OCI-LY3 (cell line): ENCODE measurements around the gene TK2.

Source experiments
- H2AFZ ChIP-seq: fragments of 200-600, 300-600 bp; shearing (Covaris generic); 2 replicates; pipeline ENCODE4 v1.6.0; 2014; ENCODE audit warnings: antibody characterized with exemption, low read depth, low read length
- H3K27ac ChIP-seq: fragments of 200-600, 300-600 bp; sonication (generic); 2 replicates; pipeline ENCODE4 v1.5.1; 2014; ENCODE audit warnings: mild to moderate bottlenecking, low read length, moderate library complexity, mixed read lengths
- H3K27me3 ChIP-seq: fragments of 200-600, 300-600 bp; sonication (generic); 2 replicates; pipeline ENCODE4 v1.6.1; 2014; ENCODE audit warnings: low read depth, low read length, mixed read lengths
- H3K36me3 ChIP-seq: fragments of 200-600, 300-600 bp; sonication (generic); replicated peaks from 2 replicates; pipeline ENCODE3; 2014; ENCODE audit warnings: low read depth, low read length, mixed read lengths
- H3K4me1 ChIP-seq: fragments of 300-600, 200-600 bp; sonication (generic); 2 replicates; pipeline ENCODE4 v1.6.1; 2014; ENCODE audit warnings: low read length, mixed read lengths
- H3K4me2 ChIP-seq: fragments of 200-600, 300-600 bp; sonication (generic); 2 replicates; pipeline ENCODE4 v1.6.1; 2014; ENCODE audit warnings: low read length, mixed read lengths
- H3K4me3 ChIP-seq: fragments of 300-600, 200-600 bp; sonication (generic); 2 replicates; pipeline ENCODE4 v1.5.1; 2014; ENCODE audit warnings: antibody characterized with exemption, mild to moderate bottlenecking, low read length, moderate library complexity
- H3K79me2 ChIP-seq: fragments of 300-600, 200-600 bp; shearing (Covaris generic); 2 replicates; pipeline ENCODE4 v1.6.1; 2014; ENCODE audit warnings: mild to moderate bottlenecking, low read length, mixed read lengths
- H3K9ac ChIP-seq: fragments of 300-600, 200-600 bp; shearing (Covaris generic); 2 replicates; pipeline ENCODE4 v1.6.0; 2014; ENCODE audit warnings: mild to moderate bottlenecking, low read length, moderate library complexity
- H3K9me3 ChIP-seq: fragments of 200-600, 300-600 bp; shearing (Covaris generic); 2 replicates; pipeline ENCODE4 v1.6.1; 2014; ENCODE audit warnings: low read length, mixed read lengths; ENCODE audit not compliant: insufficient read depth
- H4K20me1 ChIP-seq: fragments of 200-600, 300-600 bp; sonication (generic); 2 replicates; pipeline ENCODE4 v1.6.1; 2016; ENCODE audit warnings: low read length, mixed read lengths; ENCODE audit not compliant: insufficient read depth
- EZH2phosphoT487 ChIP-seq: fragments of 200-600 bp; shearing (Covaris generic); IDR thresholded peaks from 2 replicates; pipeline ENCODE4 v1.6.1; 2018; ENCODE audit warnings: antibody characterized with exemption, mixed run types, low read depth
- TF ChIP-seq, protein P1 (sequence below): fragments of 200-600, 300-600 bp; sonication (generic); IDR thresholded peaks from 2 replicates; pipeline ENCODE4 v1.5.1; 2014; ENCODE audit warnings: antibody characterized with exemption, low read length, low read depth

The TK2 gene

DNA sequence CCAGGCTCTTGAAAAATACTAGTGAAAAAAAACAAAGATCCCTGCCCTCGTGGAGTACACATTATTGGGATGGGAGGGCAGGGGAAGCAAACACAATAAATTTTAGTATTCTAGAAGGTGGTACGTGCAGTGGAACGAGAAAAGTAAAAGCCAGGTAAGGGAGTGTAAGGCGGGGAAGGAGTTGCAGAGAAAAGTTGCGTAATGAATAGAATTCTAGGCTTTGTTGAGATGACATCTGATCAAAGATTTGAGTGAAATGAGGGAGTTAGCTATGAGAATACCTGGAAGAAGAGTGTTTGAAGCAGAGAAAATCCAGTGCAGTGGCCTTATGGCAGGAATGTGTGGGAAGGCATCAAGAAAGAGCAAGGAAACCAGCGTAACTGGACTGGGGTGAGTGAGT lies 4.6 kb upstream of the TK2 start:
- Histone ChIP-seq H4K20me1 (no peaks in the 10 kb centered on the region), H3K4me1 (peaks cover 31% of the 10 kb centered on the region), H3K27me3 (no peaks in the 10 kb centered on the region), H3K27ac (no peak overlapping the region), H3K4me2 (no peak overlapping the region), H3K36me3 (peaks cover 29% of the 10 kb centered on the region), H3K9me3 (no peaks in the 10 kb centered on the region), H3K9ac (no peak overlapping the region), H2AFZ (no peak overlapping the region), H3K79me2 (peaks cover 11% of the 10 kb centered on the region), H3K4me3 (no peak overlapping the region)
- TF ChIP-seq EZH2phosphoT487: no peak
- TF ChIP-seq, protein P1, sequence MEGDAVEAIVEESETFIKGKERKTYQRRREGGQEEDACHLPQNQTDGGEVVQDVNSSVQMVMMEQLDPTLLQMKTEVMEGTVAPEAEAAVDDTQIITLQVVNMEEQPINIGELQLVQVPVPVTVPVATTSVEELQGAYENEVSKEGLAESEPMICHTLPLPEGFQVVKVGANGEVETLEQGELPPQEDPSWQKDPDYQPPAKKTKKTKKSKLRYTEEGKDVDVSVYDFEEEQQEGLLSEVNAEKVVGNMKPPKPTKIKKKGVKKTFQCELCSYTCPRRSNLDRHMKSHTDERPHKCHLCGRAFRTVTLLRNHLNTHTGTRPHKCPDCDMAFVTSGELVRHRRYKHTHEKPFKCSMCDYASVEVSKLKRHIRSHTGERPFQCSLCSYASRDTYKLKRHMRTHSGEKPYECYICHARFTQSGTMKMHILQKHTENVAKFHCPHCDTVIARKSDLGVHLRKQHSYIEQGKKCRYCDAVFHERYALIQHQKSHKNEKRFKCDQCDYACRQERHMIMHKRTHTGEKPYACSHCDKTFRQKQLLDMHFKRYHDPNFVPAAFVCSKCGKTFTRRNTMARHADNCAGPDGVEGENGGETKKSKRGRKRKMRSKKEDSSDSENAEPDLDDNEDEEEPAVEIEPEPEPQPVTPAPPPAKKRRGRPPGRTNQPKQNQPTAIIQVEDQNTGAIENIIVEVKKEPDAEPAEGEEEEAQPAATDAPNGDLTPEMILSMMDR: no peak

DNA sequence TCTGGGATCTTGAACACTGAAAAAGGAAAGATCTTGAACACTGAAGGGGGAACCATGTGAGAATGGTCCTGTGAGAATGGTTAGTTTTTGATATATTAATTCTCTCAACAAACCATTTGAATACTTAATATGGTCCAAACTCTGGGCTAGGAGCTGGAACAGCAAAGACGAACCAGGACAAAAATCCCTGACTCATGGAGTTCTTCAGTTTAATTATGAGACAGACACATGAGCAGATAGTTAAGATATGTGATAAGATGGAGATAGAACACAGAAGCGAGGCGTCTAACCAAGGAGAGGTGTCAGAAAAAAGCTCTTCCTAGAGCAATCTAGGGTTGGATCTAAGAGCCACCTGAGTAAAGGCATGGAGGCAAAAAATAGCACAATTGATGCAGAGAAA lies 4.1 kb upstream of the TK2 start:
- H2AFZ ChIP-seq: no peak overlapping the region
- H3K27ac ChIP-seq: no peak overlapping the region
- TF ChIP-seq, protein P1: no peak
- no peak for TF ChIP-seq EZH2phosphoT487
- no peaks in the 10 kb centered on the region for H3K27me3 ChIP-seq
- H3K36me3 ChIP-seq: peaks cover 25% of the 10 kb centered on the region
- peaks cover 35% of the 10 kb centered on the region for H3K4me1 ChIP-seq
- H4K20me1 ChIP-seq: no peaks in the 10 kb centered on the region
- H3K9ac ChIP-seq: no peak overlapping the region
- H3K9me3 ChIP-seq: no peaks in the 10 kb centered on the region
- no peak overlapping the region for H3K4me3 ChIP-seq
- H3K79me2 ChIP-seq: peaks cover 11% of the 10 kb centered on the region
- no peak overlapping the region; the same call in 1 of the 2 replicates for H3K4me2 ChIP-seq

DNA sequence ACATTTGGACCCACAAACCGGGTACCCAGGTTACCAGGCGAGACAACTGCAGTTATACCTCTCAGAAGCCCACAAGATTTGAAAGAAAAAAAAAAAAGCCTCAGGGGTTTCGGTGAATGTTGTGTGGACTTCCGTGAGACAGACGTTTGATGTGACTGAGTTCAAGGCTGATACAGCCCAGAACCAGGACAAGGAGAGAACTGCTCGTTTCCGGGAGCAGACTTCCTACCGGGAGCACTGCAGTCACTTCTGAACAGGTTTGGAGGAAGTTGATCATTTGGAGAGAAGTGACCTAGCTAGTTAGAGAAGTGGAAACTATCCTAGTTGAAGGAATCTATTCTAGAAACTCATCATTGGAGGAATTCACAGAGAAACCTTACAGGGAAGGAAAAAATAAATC lies 3.3 kb upstream of the TK2 start:
- H3K27ac ChIP-seq: no peak overlapping the region
- H3K9me3 ChIP-seq: no peaks in the 10 kb centered on the region
- peaks cover 11% of the 10 kb centered on the region for H3K79me2 ChIP-seq
- H3K4me3 ChIP-seq: peak overlapping the region; percentile 84
- H2AFZ ChIP-seq: no peak overlapping the region
- H4K20me1 ChIP-seq: no peaks in the 10 kb centered on the region
- H3K4me2 ChIP-seq: peak overlapping the region; percentile 93
- no peaks in the 10 kb centered on the region for H3K27me3 ChIP-seq
- H3K9ac ChIP-seq: 0 out of 2 replicates have a peak overlapping the region, but pooled peaks have one; percentile 82
- H3K4me1 ChIP-seq: peaks cover 36% of the 10 kb centered on the region
- peaks cover 17% of the 10 kb centered on the region for H3K36me3 ChIP-seq
- TF ChIP-seq EZH2phosphoT487: no peak
- TF ChIP-seq, protein P1: no peak

DNA sequence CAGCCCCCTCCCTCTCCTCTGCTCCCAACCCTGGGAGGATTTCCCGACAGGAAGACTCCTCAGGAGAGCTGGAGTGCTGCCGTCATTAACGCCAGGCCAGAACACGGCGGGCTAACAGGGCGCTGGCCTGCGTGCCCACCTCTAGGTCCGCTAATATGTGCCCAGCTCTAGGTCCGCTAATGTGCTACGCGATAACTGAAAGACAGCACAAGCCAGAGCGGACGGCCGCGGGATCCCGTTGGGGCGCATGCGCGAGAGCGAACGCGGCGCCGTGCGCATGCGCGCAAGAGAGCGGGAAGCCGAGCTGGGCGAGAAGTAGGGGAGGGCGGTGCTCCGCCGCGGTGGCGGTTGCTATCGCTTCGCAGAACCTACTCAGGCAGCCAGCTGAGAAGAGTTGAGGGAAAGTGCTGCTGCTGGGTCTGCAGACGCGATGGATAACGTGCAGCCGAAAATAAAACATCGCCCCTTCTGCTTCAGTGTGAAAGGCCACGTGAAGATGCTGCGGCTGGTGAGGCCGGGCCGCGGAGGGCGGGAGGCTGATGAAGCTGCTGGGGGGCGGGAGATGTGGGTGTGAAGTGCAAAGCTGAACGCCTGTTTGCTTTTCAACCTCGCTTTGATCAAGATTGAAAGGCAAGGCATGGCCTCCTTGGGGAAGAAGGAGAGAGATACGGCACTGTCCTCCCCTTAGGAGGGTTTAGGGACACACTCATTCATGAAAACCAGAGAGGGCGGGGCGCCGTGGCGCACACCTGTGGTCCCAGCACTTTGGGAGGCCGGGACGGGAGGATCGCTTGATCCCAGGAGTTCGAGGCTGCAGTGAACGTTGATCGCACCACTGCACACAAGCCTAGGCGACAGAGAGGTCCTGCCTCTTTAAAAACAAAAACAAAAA lies 2.6 kb upstream of the TK2 start, which contains the start of gene CKLF:
Gene CKLF, plus strand, starts transcription at position 291 of the 892 bp plus-strand sequence. Its CDS starts 140 bp downstream, at position 431.
- H3K36me3 ChIP-seq: peaks cover 13% of the 10 kb centered on the region
- H3K79me2 ChIP-seq: peaks cover 11% of the 10 kb centered on the region
- H3K4me2 ChIP-seq: peak within 1 kb of the TSS; percentile 93
- no peaks in the 10 kb centered on the region for H3K27me3 ChIP-seq
- H3K9me3 ChIP-seq: no peaks in the 10 kb centered on the region
- H4K20me1 ChIP-seq: no peaks in the 10 kb centered on the region
- H3K9ac ChIP-seq: peak within 1 kb of the TSS; percentile 82
- TF ChIP-seq, protein P1: no peak
- TF ChIP-seq EZH2phosphoT487: no peak
- H3K27ac ChIP-seq: peak within 1 kb of the TSS; percentile 56
- peak within 1 kb of the TSS; percentile 71 for H2AFZ ChIP-seq
- peak within 1 kb of the TSS; percentile 84 for H3K4me3 ChIP-seq
- H3K4me1 ChIP-seq: peaks cover 36% of the 10 kb centered on the region
